Parathyroid adenoma (tissue), 2 donors: Measurements from ENCODE around the gene OLIG2.

ENCODE experiments used
- H2AFZ ChIP-seq: fragments of 300-600 bp; sonication (generic); one replicate; pipeline ENCODE4 v1.7.0; 2017; ENCODE audit warnings: antibody characterized with exemption, mild to moderate bottlenecking
- H3K27ac ChIP-seq: fragments of 300-600 bp; sonication (generic); one replicate; pipeline ENCODE4 v1.7.0; 2017
- H3K27me3 ChIP-seq: fragments of 300-600 bp; sonication (generic); one replicate; pipeline ENCODE4 v1.7.0; 2017; ENCODE audit warnings: low read length; ENCODE audit not compliant: control insufficient read depth, insufficient read depth
- H3K36me3 ChIP-seq: fragments of 300-600 bp; sonication (generic); one replicate; pipeline ENCODE4 v1.7.0; 2017; ENCODE audit warnings: low read length; ENCODE audit not compliant: control insufficient read depth, insufficient read depth
- H3K4me1 ChIP-seq: fragments of 300-600 bp; sonication (generic); one replicate; pipeline ENCODE4 v1.7.0; 2017; ENCODE audit warnings: control low read depth
- H3K4me2 ChIP-seq: fragments of 300-600 bp; sonication (generic); one replicate; pipeline ENCODE4 v1.7.0; 2017; ENCODE audit warnings: low read length
- H3K4me3 ChIP-seq: fragments of 300-600 bp; sonication (generic); one replicate; pipeline ENCODE4 v1.7.0; 2017; ENCODE audit warnings: low read depth, low read length
- H3K79me2 ChIP-seq: fragments of 300-600 bp; sonication (generic); one replicate; pipeline ENCODE4 v1.7.0; 2017; ENCODE audit warnings: control low read depth
- H3K9ac ChIP-seq: fragments of 300-600 bp; sonication (generic); one replicate; pipeline ENCODE4 v1.7.0; 2017; ENCODE audit warnings: mild to moderate bottlenecking
- H3K9me3 ChIP-seq: fragments of 300-600 bp; sonication (generic); one replicate; pipeline ENCODE4 v1.7.0; 2017; ENCODE audit warnings: low read length; ENCODE audit not compliant: control insufficient read depth
- TF ChIP-seq, protein P1 (sequence below): fragments of 300-600 bp; sonication (generic); IDR thresholded peaks from one replicate; pipeline ENCODE4 v1.7.0; 2017; ENCODE audit warnings: antibody characterized with exemption, mild to moderate bottlenecking
- donor health status: primary hyperparathyroidism.

Gene OLIG2

DNA sequence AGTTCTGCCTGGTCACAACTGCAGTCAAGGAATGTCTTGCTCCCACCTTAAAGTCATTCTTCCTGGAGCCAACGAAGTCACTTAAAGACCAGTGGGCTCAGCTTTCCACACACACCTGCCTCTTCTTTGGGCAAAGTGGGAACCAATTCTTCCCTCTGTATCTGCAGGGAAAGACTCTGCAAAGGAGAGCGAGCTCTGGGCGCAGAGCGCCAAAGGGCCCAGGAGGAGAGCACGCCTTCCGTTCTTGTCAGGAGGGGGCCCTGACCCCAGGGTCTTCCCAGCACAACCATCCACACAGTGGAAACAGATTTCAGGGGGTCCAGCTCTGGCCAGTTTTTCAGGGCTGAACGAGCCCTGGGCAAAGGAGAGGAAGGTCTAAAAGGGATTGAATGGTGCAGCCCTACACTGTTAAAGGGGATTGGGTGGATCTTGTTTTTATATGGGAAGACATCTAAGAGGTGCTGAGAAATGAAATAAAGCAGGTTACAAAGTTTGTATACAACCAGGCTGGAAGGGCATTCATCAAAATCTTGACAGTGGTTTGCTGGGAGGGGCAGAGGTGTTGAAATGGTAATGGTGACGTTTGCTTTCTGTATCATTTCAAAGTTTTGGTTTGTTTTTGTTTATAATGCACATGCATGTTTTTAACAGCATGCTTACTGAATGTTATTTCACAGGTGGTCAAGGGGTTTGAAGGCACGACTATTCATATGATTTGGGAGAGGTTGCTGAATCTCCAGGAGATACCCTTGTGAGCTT, 6.8 kb upstream of the OLIG2 start:
- no peaks in the 10 kb centered on the region for H3K27me3 ChIP-seq
- TF ChIP-seq, protein P1, sequence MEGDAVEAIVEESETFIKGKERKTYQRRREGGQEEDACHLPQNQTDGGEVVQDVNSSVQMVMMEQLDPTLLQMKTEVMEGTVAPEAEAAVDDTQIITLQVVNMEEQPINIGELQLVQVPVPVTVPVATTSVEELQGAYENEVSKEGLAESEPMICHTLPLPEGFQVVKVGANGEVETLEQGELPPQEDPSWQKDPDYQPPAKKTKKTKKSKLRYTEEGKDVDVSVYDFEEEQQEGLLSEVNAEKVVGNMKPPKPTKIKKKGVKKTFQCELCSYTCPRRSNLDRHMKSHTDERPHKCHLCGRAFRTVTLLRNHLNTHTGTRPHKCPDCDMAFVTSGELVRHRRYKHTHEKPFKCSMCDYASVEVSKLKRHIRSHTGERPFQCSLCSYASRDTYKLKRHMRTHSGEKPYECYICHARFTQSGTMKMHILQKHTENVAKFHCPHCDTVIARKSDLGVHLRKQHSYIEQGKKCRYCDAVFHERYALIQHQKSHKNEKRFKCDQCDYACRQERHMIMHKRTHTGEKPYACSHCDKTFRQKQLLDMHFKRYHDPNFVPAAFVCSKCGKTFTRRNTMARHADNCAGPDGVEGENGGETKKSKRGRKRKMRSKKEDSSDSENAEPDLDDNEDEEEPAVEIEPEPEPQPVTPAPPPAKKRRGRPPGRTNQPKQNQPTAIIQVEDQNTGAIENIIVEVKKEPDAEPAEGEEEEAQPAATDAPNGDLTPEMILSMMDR, result no peak

DNA sequence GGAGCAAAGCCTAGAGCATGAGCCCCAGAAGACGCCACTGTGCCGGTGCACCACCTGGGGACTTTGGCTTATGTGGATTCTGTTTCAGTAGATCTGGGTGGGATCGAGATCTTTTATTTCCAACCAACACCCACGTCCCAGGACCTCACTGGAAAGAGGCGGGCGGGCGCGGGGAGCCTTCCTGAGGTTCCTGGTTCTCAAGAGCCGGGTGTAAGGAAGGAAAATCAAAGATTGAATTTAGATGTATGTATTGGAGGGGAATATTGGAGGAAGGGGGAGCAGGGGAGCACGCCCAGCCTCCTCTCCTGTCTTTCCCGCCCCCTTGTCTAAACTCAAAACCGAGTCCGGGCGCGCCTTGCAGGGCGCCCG, 6.2 kb upstream of the OLIG2 start:
- Histone ChIP-seq H3K4me2 (no peak overlapping the region), H3K4me3 (no peak overlapping the region), H3K9ac (no peak overlapping the region), H2AFZ (no peak overlapping the region), H3K4me1 (no peaks in the 10 kb centered on the region), H3K27ac (no peak overlapping the region), H3K27me3 (no peaks in the 10 kb centered on the region), H3K79me2 (no peaks in the 10 kb centered on the region), H3K36me3 (no peaks in the 10 kb centered on the region), H3K9me3 (no peaks in the 10 kb centered on the region)
- TF ChIP-seq, protein P1, result no peak

More for the DNA sequence above, 6.8 kb upstream of the OLIG2 start:
- no peak overlapping the region for H3K9ac ChIP-seq
- no peaks in the 10 kb centered on the region for H3K9me3 ChIP-seq
- H3K27ac ChIP-seq, result no peak overlapping the region
- no peaks in the 10 kb centered on the region for H3K79me2 ChIP-seq
- no peaks in the 10 kb centered on the region for H3K4me1 ChIP-seq
- H2AFZ ChIP-seq, result no peak overlapping the region
- no peak overlapping the region for H3K4me3 ChIP-seq
- no peaks in the 10 kb centered on the region for H3K36me3 ChIP-seq
- H3K4me2 ChIP-seq, result no peak overlapping the region

DNA sequence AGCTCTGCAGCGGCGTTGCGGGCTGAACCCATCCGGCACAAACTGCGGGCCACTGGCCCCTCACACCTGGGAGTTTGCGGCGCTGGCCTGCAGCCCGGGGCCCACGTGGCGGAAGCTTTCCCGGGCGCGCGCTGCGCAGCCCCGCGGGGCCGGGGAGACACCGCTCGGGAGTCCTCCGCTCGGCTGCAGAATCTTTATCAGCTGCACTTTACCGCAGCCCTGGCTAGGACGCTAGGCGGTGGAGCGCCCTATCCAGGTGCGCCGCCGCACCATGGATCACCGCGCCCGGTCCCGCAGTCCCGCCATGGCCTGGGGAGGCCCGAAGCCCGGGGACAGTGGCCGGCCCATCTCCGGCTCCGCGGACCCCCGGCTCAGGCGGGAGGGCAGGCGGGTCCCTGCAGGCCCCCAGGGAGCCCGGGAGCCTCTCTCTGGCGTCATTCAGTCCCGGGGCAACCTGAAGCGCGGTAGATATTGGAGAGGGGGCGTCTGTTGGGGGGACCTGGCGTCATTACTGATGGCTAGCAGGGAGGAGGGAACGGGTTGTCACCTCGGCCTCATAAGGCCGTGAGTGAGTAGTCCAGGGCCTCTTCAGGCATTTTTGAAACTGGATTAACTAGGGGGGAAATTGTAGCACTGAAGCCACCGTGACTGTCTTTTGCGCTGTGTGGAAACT, 5.7 kb upstream of the OLIG2 start:
- H3K27me3 ChIP-seq, result no peaks in the 10 kb centered on the region
- H3K9me3 ChIP-seq, result no peaks in the 10 kb centered on the region
- no peak overlapping the region for H3K9ac ChIP-seq
- H3K36me3 ChIP-seq, result no peaks in the 10 kb centered on the region
- H3K27ac ChIP-seq, result no peak overlapping the region
- TF ChIP-seq, protein P1, result no peak
- H3K4me1 ChIP-seq, result no peaks in the 10 kb centered on the region
- peak overlapping the region; percentile 54 for H3K4me2 ChIP-seq
- H2AFZ ChIP-seq, result no peak overlapping the region
- no peak overlapping the region for H3K4me3 ChIP-seq
- H3K79me2 ChIP-seq, result no peaks in the 10 kb centered on the region

DNA sequence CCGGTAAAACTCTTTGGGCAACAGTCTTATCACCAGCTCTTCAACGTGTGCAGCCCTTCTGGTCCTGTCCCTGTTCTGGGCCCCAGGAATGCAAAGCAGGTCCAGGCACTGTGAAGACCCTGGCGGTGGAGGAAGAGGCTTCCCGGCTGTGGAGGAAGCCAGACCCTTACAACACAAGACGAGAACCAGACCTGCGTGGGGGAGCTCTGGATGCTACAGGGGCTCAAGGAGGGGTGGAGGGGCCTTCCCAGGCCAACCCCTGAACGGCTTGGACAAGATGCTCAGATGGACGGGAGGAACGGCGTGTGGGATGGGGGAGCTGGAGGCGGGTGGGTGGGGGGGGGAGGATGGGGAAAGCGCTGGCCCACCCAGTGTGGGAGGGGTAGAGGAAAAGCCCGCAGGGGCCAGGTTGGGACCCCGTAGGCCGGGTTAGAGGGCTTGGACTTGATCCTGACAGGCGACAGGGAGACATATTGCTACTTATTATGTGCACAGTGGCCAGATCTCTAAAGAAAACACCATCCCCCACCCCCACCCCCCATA, 5.1 kb upstream of the OLIG2 start:
- H2AFZ ChIP-seq, result no peak overlapping the region
- no peaks in the 10 kb centered on the region for H3K36me3 ChIP-seq
- H3K27ac ChIP-seq, result no peak overlapping the region
- no peak overlapping the region for H3K4me3 ChIP-seq
- H3K4me1 ChIP-seq, result no peaks in the 10 kb centered on the region
- no peak overlapping the region for H3K9ac ChIP-seq
- TF ChIP-seq, protein P1, result no peak
- H3K9me3 ChIP-seq, result no peaks in the 10 kb centered on the region
- no peaks in the 10 kb centered on the region for H3K27me3 ChIP-seq
- H3K4me2 ChIP-seq, result no peak overlapping the region
- no peaks in the 10 kb centered on the region for H3K79me2 ChIP-seq
